Spleen (tissue), 11 donors: Measurements from ENCODE around the gene TRAF5. TPM values are rescaled to one million over a fixed set of nuclear protein-coding genes. Genes with fewer than 3 reads are reported as not detected.
A peak's percentile ranks its signal among the peaks of the same experiment; 100 is the strongest.
"Not testable (repeated sequence)": the region's sequence is repeated elsewhere in the genome, so short reads cannot be mapped to it uniquely, and the experiment has no call there.

Experiments
- DNase-seq: peaks from one replicate; pipeline ENCODE4 v3.0.0-alpha.2; 2020
- H3K27ac ChIP-seq, 8 donors: fragments of 200-600 bp; sonication (generic) in 7 of 8; 1 replicate in 4 of 8; 2 replicates in 4 of 8; pipeline versions ENCODE4 v1.5.0 to v1.8.0; 2016 to 2021; ENCODE audit warnings: inconsistent platforms in 4 of 8, mild to moderate bottlenecking in 4 of 8, moderate library complexity in 1 of 8
- H3K27me3 ChIP-seq, 7 donors: fragments of 200-600 bp; sonication (generic) in 6 of 7; replicated peaks in 1 of 7; 1 replicate in 4 of 7; 2 replicates in 3 of 7; pipeline versions ENCODE4 v1.5.0 to v1.8.0; 2016 to 2021; ENCODE audit warnings: inconsistent platforms in 3 of 7, mild to moderate bottlenecking in 1 of 7
- H3K36me3 ChIP-seq, 6 donors: fragments of 200-600 bp; sonication (generic) in 5 of 6; 1 replicate in 4 of 6; 2 replicates in 2 of 6; pipeline versions ENCODE4 v1.5.0 to v1.8.0; 2016 to 2021; ENCODE audit warnings: inconsistent platforms in 2 of 6
- H3K4me1 ChIP-seq, 6 donors: fragments of 200-600 bp; sonication (generic) in 5 of 6; 1 replicate in 3 of 6; 2 replicates in 3 of 6; pipeline versions ENCODE4 v1.5.0 to v1.8.0; 2016 to 2021; ENCODE audit warnings: inconsistent platforms in 3 of 6
- H3K4me3 ChIP-seq, 8 donors: fragments of 200-600 bp; sonication (generic) in 7 of 8; 1 replicate in 4 of 8; 2 replicates in 4 of 8; pipeline versions ENCODE4 v1.5.0 to v1.8.0; 2016 to 2021; ENCODE audit warnings: inconsistent platforms in 4 of 8, mild to moderate bottlenecking in 4 of 8, moderate library complexity in 2 of 8
- H3K9me3 ChIP-seq, 8 donors: fragments of 200-600 bp; sonication (generic) in 7 of 8; 1 replicate in 4 of 8; 2 replicates in 4 of 8; pipeline versions ENCODE4 v1.5.0 to v1.8.0; 2016 to 2021; ENCODE audit warnings: inconsistent platforms in 4 of 8
- CTCF ChIP-seq, 11 experiments: fragments of 200-600 bp in 7 of 11; fragments of 450-650 bp in 4 of 11; sonication (generic) in 4 of 11; IDR thresholded peaks in 8 of 11; conservative IDR thresholded peaks in 3 of 11; 1 replicate in 7 of 11; 2 replicates in 4 of 11; pipeline versions ENCODE4 v1.4.0 to v1.8.0; 2016 to 2021; ENCODE audit warnings: antibody characterized with exemption in 11 of 11, inconsistent platforms in 4 of 11, mild to moderate bottlenecking in 1 of 11
- POLR2A ChIP-seq, 3 donors: fragments of 450-650 bp; IDR thresholded peaks; one replicate each; pipeline ENCODE4 v1.5.1; 2017; ENCODE audit warnings: antibody characterized with exemption in 3 of 3, mild to moderate bottlenecking in 1 of 3
- POLR2AphosphoS5 ChIP-seq, 3 donors: sonication (generic); formaldehyde crosslinking; IDR thresholded peaks; one replicate each; pipeline ENCODE4 v1.5.1; 2017; ENCODE audit warnings: antibody characterized with exemption in 3 of 3
- WGBS, 5 donors: extraction: QIAGEN DNeasy Blood & Tissue Kit in 3 of 5; methylation state at CpG; one replicate each; pipeline versions ENCODE4 v1.1.5 to v1.1.7; 2013 to 2018; 5-methylcytosine and 5-hydroxymethylcytosine counted together
- intact Hi-C: fragments of 100-400 bp; cut with DNase I; formaldehyde crosslinking; loops from one replicate; pipeline ENCODE4 v1.15.0; 2023; ENCODE audit warnings: low total_unique reads
- polyA plus RNA-seq, 3 donors: library from polyadenylated mRNA; stranded (reverse); fragments of 200-250 nt; gene quantifications; one replicate each; pipeline ENCODE4 v1.2.1, GENCODE V29; 2013
- total RNA-seq, 7 donors: library from RNA; depleted of rRNA in 3 of 7; stranded (reverse); fragments of >200 nt in 3 of 7; fragmentation: NEBNext Ultra II Directional in 4 of 7; extraction: Animal tissue kit (Norgen Biotek cat#: 25700) in 4 of 7; gene quantifications; one replicate each; pipeline versions ENCODE4 v1.1.0 to v1.2.1, GENCODE V29; 2016 to 2021
- donor health status: healthy with polysubstance abuse.
- donor health status: DM: no; HTN: no; CAD: no; lungs with moderate emphysema.
- donor health status: DM: no; HTN: no; CAD: no.
- donor health status: Bipolar disorder and iron deficiency.
- donor health status: healthy.
- donor health status: DM: no; HTN: no; CAD: no.
- donor health status: DM: yes; HTN: yes; CAD: no.

Gene TRAF5
- total and polyA plus RNA-seq, 10 donors: 34.9 to 69.6 (median 53.4) TPM

DNA sequence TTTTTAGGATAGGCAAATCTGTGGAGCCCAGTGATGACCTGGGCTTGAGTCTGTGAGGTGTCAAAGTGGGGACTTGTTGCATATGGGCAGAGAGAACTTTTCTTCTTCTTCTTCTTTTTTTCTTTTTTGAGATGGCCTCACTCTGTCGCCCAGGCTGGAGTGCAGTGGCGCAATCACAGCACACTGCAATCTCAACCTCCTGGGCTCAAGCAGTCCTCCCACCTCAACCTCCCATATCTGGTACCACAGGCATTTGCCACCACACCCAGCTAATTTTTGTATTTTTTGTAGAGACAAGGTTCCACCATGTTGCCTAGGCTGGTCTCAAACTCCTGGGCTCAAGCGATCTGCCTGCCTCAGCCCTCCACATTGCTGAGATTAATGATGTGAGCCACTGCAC is 85.0 kb downstream of the TRAF5 start:
- peaks cover 0 to 8% (median 0%) of the 10 kb centered on the region in 6 donors for H3K4me1 ChIP-seq
- peaks cover 0 to 3% (median 0%) of the 10 kb centered on the region in 7 donors for H3K27me3 ChIP-seq
- no peak for TF ChIP-seq POLR2AphosphoS5 (IDR thresholded peaks at IDR 0.05)
- no peak for TF ChIP-seq CTCF (IDR thresholded peaks at IDR 0.05 in 8 of 11, conservative IDR thresholded peaks at IDR 0.05 in 3 of 11)
- no peak for TF ChIP-seq POLR2A (IDR thresholded peaks at IDR 0.05)
- H3K4me3 ChIP-seq: no peak overlapping the region
- intact Hi-C loops: no loop called here
- no peak overlapping the region for H3K27ac ChIP-seq
- H3K9me3 ChIP-seq: peaks cover 0 to 4% (median 0%) of the 10 kb centered on the region in 8 donors
- H3K36me3 ChIP-seq: peaks cover 0 to 6% (median 0%) of the 10 kb centered on the region in 6 donors
- no peak for DNase-seq
- WGBS, 5 donors: 85 to 93% (median 86%) methylated on average over 3 of the region's 3 CpGs

GRCh38 chr1:211415700-211416099 is 89.1 kb downstream of the TRAF5 start:
- 91 to 99% (median 94%) methylated on average over 2 of the region's 2 CpGs for WGBS, 5 donors
- intact Hi-C loops: no loop called here
- Histone ChIP-seq H3K4me3 (peak overlapping the region in 1 of 8 donors; percentile 69), H3K36me3 (no peaks in the 10 kb centered on the region), H3K27me3 (peaks cover 0 to 4% (median 0%) of the 10 kb centered on the region in 7 donors), H3K9me3 (no peaks in the 10 kb centered on the region), H3K4me1 (peaks cover 0 to 14% (median 0%) of the 10 kb centered on the region in 6 donors), H3K27ac (peak overlapping the region in 3 of 8 donors; percentile 69 to 76 (median 75))
- no peak for TF ChIP-seq POLR2AphosphoS5 (IDR thresholded peaks at IDR 0.05)
- TF ChIP-seq POLR2A (IDR thresholded peaks at IDR 0.05): no peak
- TF ChIP-seq CTCF (IDR thresholded peaks at IDR 0.05 in 8 of 11, conservative IDR thresholded peaks at IDR 0.05 in 3 of 11): no peak
- DNase-seq: no peak

DNA sequence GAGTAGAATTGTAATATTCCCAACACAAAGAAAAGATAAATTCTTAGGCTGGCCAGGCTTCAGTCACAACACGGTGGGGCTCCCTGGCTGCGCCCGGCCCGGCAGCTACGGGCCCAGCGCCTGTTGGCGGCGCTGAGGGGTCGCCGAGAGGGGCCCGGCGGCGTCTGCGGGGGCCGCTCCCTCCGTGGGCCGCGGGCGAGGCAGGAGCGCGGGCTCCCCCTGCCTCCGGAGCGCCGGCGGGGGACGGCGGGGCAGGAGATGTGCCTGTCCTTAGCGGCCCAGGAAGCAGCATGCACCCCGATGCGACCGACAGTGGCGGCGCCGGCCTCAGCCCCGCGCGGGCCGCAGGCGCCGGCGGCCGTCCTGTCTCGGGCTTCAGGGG is 89.6 kb downstream of the TRAF5 start:
- peak overlapping the region in 7 of 8 donors; percentile 13 to 69 (median 34) for H3K4me3 ChIP-seq
- H3K36me3 ChIP-seq, intact Hi-C loops, H3K27me3 ChIP-seq, H3K9me3 ChIP-seq: not testable (repeated sequence)
- H3K4me1 ChIP-seq: peaks cover 0 to 14% (median 0%) of the 10 kb centered on the region in 6 donors
- H3K27ac ChIP-seq: peak overlapping the region in 7 of 8 donors; percentile 5 to 76 (median 68)
- 11 to 35% (median 20%) methylated on average over 10 to 43 of the region's 43 CpGs for WGBS, 5 donors
- DNase-seq: peak; percentile 88
- TF ChIP-seq CTCF (IDR thresholded peaks at IDR 0.05 in 8 of 11, conservative IDR thresholded peaks at IDR 0.05 in 3 of 11): peak in 2 of 11 experiments; percentile 17 to 40

- H3K27ac ChIP-seq: peak overlapping the region; percentile 5 to 76 (median 63)
- WGBS, 5 donors: 23 to 44% (median 34%) methylated on average over 26 to 46 of the region's 46 CpGs
Observed at GRCh38 chr1:211416628-211417323, 90.1 kb downstream of the TRAF5 start.

More at GRCh38 chr1:211416628-211417323, 90.1 kb downstream of the TRAF5 start:
- Histone ChIP-seq H3K4me1 (peaks cover 0 to 14% (median 0%) of the 10 kb centered on the region in 6 donors), H3K4me3 (peak overlapping the region in 7 of 8 donors; percentile 18 to 69 (median 34))
- H3K36me3 ChIP-seq, H3K27me3 ChIP-seq, intact Hi-C loops, H3K9me3 ChIP-seq: not testable (repeated sequence)
- DNase-seq: peak; percentile 89
